Right lobe of liver (tissue), 4 donors: ENCODE data around the gene CDH4.

Experiments used
- POLR2A ChIP-seq: fragments of 450-650 bp; IDR thresholded peaks from one replicate; pipeline ENCODE4 v1.6.1; 2017; ENCODE audit warnings: antibody characterized with exemption, mild to moderate bottlenecking
- TF ChIP-seq, protein P1 (sequence below), 4 donors: fragments of 200-600 bp in 3 of 4; fragments of 450-650 bp in 1 of 4; IDR thresholded peaks; one replicate each; pipeline versions ENCODE4 v1.5.1 to v1.8.0; 2016 to 2022; ENCODE audit warnings: antibody characterized with exemption in 4 of 4, mild to moderate bottlenecking in 2 of 4
- donor health status: DM: no; HTN: no; CAD: no.
- donor health status: DM: no; HTN: no; CAD: no.
- donor health status: DM: no; HTN: yes; CAD: no.

- TF ChIP-seq, protein P1, sequence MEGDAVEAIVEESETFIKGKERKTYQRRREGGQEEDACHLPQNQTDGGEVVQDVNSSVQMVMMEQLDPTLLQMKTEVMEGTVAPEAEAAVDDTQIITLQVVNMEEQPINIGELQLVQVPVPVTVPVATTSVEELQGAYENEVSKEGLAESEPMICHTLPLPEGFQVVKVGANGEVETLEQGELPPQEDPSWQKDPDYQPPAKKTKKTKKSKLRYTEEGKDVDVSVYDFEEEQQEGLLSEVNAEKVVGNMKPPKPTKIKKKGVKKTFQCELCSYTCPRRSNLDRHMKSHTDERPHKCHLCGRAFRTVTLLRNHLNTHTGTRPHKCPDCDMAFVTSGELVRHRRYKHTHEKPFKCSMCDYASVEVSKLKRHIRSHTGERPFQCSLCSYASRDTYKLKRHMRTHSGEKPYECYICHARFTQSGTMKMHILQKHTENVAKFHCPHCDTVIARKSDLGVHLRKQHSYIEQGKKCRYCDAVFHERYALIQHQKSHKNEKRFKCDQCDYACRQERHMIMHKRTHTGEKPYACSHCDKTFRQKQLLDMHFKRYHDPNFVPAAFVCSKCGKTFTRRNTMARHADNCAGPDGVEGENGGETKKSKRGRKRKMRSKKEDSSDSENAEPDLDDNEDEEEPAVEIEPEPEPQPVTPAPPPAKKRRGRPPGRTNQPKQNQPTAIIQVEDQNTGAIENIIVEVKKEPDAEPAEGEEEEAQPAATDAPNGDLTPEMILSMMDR (IDR thresholded peaks at IDR 0.05) = no peak
- TF ChIP-seq POLR2A = no peak
Observed at GRCh38 chr20:61743606-61744005, 491.5 kb downstream of the CDH4 start.
